Large intestine (tissue), 12 donors: ENCODE data around the gene NLRP9. TPM values are rescaled to one million over a fixed set of nuclear protein-coding genes. Genes with fewer than 3 reads are reported as not detected.
A peak's percentile ranks its signal among the peaks of the same experiment; 100 is the strongest.
"Not testable (repeated sequence)": the region's sequence is repeated elsewhere in the genome, so short reads cannot be mapped to it uniquely, and the experiment has no call there.

Source experiments
- DNase-seq, 2 donors: peaks; one replicate each; pipeline versions ENCODE4 v3.0.0 to v3.0.0-alpha.2; 2013
- H3K27ac ChIP-seq: one replicate; pipeline ENCODE4 v1.5.1; 2013; ENCODE audit warnings: low read length
- H3K27me3 ChIP-seq: 2 replicates; pipeline ENCODE4 v1.6.1; 2013; ENCODE audit warnings: low read length; ENCODE audit not compliant: control insufficient read depth, insufficient read depth
- H3K36me3 ChIP-seq: 2 replicates; pipeline ENCODE4 v1.6.1; 2013; ENCODE audit warnings: low read length; ENCODE audit not compliant: control insufficient read depth, insufficient read depth
- H3K4me1 ChIP-seq: one replicate; pipeline ENCODE4 v1.6.1; 2013; ENCODE audit warnings: low read length; ENCODE audit not compliant: control insufficient read depth, insufficient read depth
- H3K4me3 ChIP-seq: one replicate; pipeline ENCODE4 v1.5.1; 2013; ENCODE audit warnings: low read length
- H3K9me3 ChIP-seq: one replicate; pipeline ENCODE4 v1.6.1; 2013; ENCODE audit warnings: mild to moderate bottlenecking, low read depth, low read length, moderate library complexity; ENCODE audit not compliant: control insufficient read depth
- WGBS: methylation state at CpG from one replicate; pipeline ENCODE4 v1.1.5; 2013; ENCODE audit warnings: low lambda C conversion rate; ENCODE audit not compliant: insufficient coverage; 5-methylcytosine and 5-hydroxymethylcytosine counted together
- long read RNA-seq, 11 donors: transcript quantifications; one replicate each; lab custom pipeline, GENCODE V29; 2026
- polyA plus RNA-seq: library from polyadenylated mRNA; unstranded; fragments of 120-200 nt; gene quantifications from one replicate; pipeline ENCODE4 v1.2.1, GENCODE V29; 2013

Gene NLRP9
- not detected for polyA plus RNA-seq
- long read RNA-seq, donor 1: 0 reads
- long read RNA-seq, donor 2: 0 reads
- long read RNA-seq, donor 3: 0 reads
- long read RNA-seq, donor 4: 0 reads
- long read RNA-seq, donor 5: 0 reads
- long read RNA-seq, donor 6: 0 reads
- long read RNA-seq, donor 7: 0 reads
- long read RNA-seq, donor 8: 0 reads
- long read RNA-seq, donor 9: 0 reads
- long read RNA-seq, donor 10: 0 reads
- long read RNA-seq, donor 11: 0 reads

DNA sequence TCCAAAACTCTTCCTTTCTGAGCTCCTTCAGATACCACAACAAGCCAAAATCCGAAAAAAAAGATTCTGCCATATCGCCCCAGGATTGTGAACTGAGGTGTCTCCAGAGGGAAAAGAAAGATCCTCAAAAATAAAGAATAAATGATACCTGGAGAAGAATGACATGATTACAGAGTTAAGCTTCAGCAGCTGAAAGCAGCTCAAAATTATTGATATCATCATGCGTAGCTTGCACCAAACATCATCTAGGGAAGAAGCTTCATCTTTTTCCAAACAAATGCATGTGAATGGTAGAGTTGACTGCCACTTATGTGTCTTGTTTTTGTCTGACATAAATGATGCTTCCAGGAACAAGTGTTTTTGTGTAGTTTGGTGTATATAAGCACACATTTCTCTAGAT, at the start of gene NLRP9:
Gene NLRP9, minus strand, starts transcription at position 101 of the 400 bp plus-strand sequence. Its CDS starts 28 bp downstream, at position 73.
- DNase-seq: no peak
- Histone ChIP-seq H3K4me3 (no peak within 1 kb of the TSS), H3K27ac (no peak within 1 kb of the TSS), H3K4me1 (no peaks in the 10 kb centered on the region), H3K9me3 (no peaks in the 10 kb centered on the region), H3K27me3 (no peaks in the 10 kb centered on the region), H3K36me3 (no peaks in the 10 kb centered on the region)
- WGBS: 100% methylated on average over 1 of the region's 3 CpGs

- H3K27ac ChIP-seq: no peak overlapping the region
- H3K4me3 ChIP-seq: no peak overlapping the region
- no peaks in the 10 kb centered on the region for H3K36me3 ChIP-seq
- WGBS: 85% methylated on average over 4 of the region's 5 CpGs
- no peaks in the 10 kb centered on the region for H3K27me3 ChIP-seq
- no peaks in the 10 kb centered on the region for H3K9me3 ChIP-seq
- H3K4me1 ChIP-seq: no peaks in the 10 kb centered on the region
- DNase-seq: no peak
Measured at GRCh38 chr19:55781112-55781511, 42.9 kb upstream of the NLRP9 start.

- Histone ChIP-seq H3K27me3 (no peaks in the 10 kb centered on the region), H3K27ac (no peak overlapping the region), H3K4me1 (no peaks in the 10 kb centered on the region), H3K4me3 (no peak overlapping the region), H3K9me3 (no peaks in the 10 kb centered on the region), H3K36me3 (no peaks in the 10 kb centered on the region)
- no peak for DNase-seq
- no CpG with 5 or more reads among the region's 16 CpGs for WGBS
Measured at GRCh38 chr19:55778331-55778730, 40.1 kb upstream of the NLRP9 start.

DNA sequence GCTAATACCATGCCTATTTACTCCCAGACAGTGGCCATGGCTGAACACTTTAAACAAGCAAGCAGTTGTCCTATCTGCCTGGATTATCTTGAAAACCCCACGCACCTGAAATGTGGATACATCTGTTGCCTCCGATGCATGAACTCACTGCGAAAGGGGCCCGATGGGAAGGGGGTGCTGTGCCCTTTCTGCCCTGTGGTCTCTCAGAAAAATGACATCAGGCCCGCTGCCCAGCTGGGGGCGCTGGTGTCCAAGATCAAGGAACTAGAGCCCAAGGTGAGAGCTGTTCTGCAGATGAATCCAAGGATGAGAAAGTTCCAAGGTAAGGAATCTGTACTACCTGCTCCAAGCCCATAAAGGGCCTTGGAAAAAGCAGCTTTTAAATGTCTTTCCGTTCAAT, 39.3 kb upstream of the NLRP9 start:
- no peaks in the 10 kb centered on the region for H3K27me3 ChIP-seq
- DNase-seq: no peak
- no peaks in the 10 kb centered on the region for H3K4me1 ChIP-seq
- H3K4me3 ChIP-seq: no peak overlapping the region
- no peak overlapping the region for H3K27ac ChIP-seq
- no peaks in the 10 kb centered on the region for H3K9me3 ChIP-seq
- WGBS: no CpG with 5 or more reads among the region's 7 CpGs
- no peaks in the 10 kb centered on the region for H3K36me3 ChIP-seq

GRCh38 chr19:55769632-55770031, 31.4 kb upstream of the NLRP9 start:
- 50% methylated on average over 1 of the region's 3 CpGs for WGBS
- H3K27me3 ChIP-seq, H3K4me1 ChIP-seq, H3K27ac ChIP-seq, H3K9me3 ChIP-seq, DNase-seq, H3K36me3 ChIP-seq, H3K4me3 ChIP-seq: not testable (repeated sequence)

- not testable (repeated sequence) for H3K27ac ChIP-seq, H3K4me3 ChIP-seq, DNase-seq, H3K36me3 ChIP-seq, H3K4me1 ChIP-seq, H3K9me3 ChIP-seq, H3K27me3 ChIP-seq
- no CpG with 5 or more reads among the region's 6 CpGs for WGBS
Measured at GRCh38 chr19:55768818-55769217, 30.6 kb upstream of the NLRP9 start, which contains the start of gene RFPL4AL1. TSS of gene RFPL4AL1 (plus strand) at chr19:55769118. CDS start at chr19:55771805, 2,687 bp downstream.

DNA sequence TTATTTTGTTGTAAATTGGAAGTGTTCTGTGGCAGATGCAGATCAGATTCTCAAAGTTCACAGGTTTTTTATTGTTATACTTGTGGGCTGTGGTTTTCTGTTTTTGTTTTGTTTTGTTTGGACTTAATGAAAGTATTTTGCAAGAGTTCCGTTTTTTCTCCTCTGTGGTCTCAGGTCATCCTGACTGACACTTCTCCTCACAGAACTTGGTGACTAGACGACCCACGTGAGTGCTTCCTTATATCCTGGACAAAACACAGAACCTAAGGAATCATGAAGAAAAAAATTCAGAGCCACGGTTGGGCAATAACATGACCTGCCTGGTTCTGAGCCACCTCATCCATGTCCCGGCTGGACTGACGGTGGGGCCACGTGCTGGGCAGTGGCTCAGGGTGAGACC, 28.3 kb upstream of the NLRP9 start:
- no peaks in the 10 kb centered on the region for H3K27me3 ChIP-seq
- no peaks in the 10 kb centered on the region for H3K9me3 ChIP-seq
- WGBS: no CpG with 5 or more reads among the region's 7 CpGs
- H3K27ac ChIP-seq: no peak overlapping the region
- peak in 1 of 2 donors; percentile 0 for DNase-seq
- H3K36me3 ChIP-seq: no peaks in the 10 kb centered on the region
- no peaks in the 10 kb centered on the region for H3K4me1 ChIP-seq
- no peak overlapping the region for H3K4me3 ChIP-seq

DNA sequence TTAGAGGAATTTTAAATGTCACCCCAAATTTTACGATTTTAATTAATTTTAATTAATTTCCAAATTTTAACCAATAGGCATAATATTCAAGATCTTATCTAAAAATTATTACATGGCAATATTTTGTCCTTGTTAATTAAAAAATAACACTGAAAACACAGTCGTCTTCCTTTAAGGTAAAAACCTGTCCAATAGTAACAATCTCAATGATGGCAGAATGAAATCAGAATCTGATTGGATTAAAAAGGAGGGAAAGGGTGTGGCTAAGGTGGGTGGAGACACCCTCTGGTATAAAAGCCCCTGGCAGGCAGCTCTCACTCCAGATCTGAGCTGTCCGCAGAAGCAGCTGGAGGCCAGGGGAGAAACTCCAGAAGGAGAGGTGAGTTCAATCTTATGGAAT, 20.6 kb upstream of the NLRP9 start, which contains the start of gene RFPL4A:
Gene RFPL4A, plus strand, starts transcription at position 301 of the 400 bp plus-strand sequence. CDS start 2,704 bp downstream, outside the sequence.
- H3K36me3 ChIP-seq, DNase-seq: not testable (repeated sequence)
- WGBS: no CpG with 5 or more reads among the region's 3 CpGs

GRCh38 chr19:55756808-55757207, 18.6 kb upstream of the NLRP9 start:
- not testable (repeated sequence) for H3K4me1 ChIP-seq, H3K36me3 ChIP-seq, DNase-seq, H3K27me3 ChIP-seq, H3K4me3 ChIP-seq, H3K9me3 ChIP-seq, H3K27ac ChIP-seq
- WGBS: no CpG with 5 or more reads among the region's 4 CpGs

More for the DNA sequence above, 20.6 kb upstream of the NLRP9 start, which contains the start of gene RFPL4A:
- H3K4me3 ChIP-seq, H3K27ac ChIP-seq, H3K4me1 ChIP-seq, H3K27me3 ChIP-seq, H3K9me3 ChIP-seq: not testable (repeated sequence)

DNA sequence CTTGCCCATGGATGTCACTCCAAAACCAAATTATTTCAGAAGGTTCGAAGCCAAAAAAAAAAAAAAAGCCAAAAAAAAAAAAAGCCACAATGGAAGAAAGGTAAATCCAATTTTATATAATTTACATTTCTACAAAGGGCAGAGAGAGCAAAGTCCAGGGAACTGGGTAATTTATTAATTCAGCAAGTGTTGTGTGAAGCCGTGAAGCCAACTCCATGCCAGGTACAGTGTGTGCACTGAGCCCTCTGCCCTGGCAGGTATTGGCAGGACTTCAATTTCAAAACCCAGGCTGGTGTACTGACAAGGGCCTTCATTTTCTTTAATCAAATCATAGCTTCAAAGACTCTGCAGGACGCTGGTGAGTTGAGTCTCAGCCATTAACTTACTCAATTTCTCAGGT, 15.2 kb upstream of the NLRP9 start:
- Histone ChIP-seq H3K4me1 (no peaks in the 10 kb centered on the region), H3K27ac (no peak overlapping the region), H3K36me3 (no peaks in the 10 kb centered on the region), H3K27me3 (no peaks in the 10 kb centered on the region), H3K9me3 (no peaks in the 10 kb centered on the region), H3K4me3 (no peak overlapping the region)
- WGBS: 100% methylated on average over 1 of the region's 3 CpGs
- no peak for DNase-seq

- H3K9me3 ChIP-seq: no peaks in the 10 kb centered on the region
- 100% methylated on average over 1 of the region's 6 CpGs for WGBS
Measured at GRCh38 chr19:55750715-55751114, 12.5 kb upstream of the NLRP9 start.

More at GRCh38 chr19:55750715-55751114, 12.5 kb upstream of the NLRP9 start:
- H3K36me3 ChIP-seq: no peaks in the 10 kb centered on the region
- DNase-seq: no peak
- no peak overlapping the region for H3K4me3 ChIP-seq
- H3K27ac ChIP-seq: no peak overlapping the region
- no peaks in the 10 kb centered on the region for H3K27me3 ChIP-seq
- no peaks in the 10 kb centered on the region for H3K4me1 ChIP-seq
